Neutrophil (primary cell): ENCODE data around the gene AFF1.

ENCODE experiments used
- H3K27ac ChIP-seq: fragments of 200-600 bp; sonication (generic); 2 replicates; pipeline ENCODE4 v1.5.1; 2016; ENCODE audit warnings: mild to moderate bottlenecking, moderate library complexity
- H3K27me3 ChIP-seq: fragments of 200-600 bp; sonication (generic); 2 replicates; pipeline ENCODE4 v1.6.0; 2016; ENCODE audit warnings: mild to moderate bottlenecking
- H3K36me3 ChIP-seq: fragments of 200-600 bp; sonication (generic); 2 replicates; pipeline ENCODE4 v1.5.1; 2017
- H3K4me1 ChIP-seq, 2 experiments: fragments of 200-600 bp in 1 of 2; sonication (generic) in 1 of 2; 1 replicate in 1 of 2; 2 replicates in 1 of 2; pipeline versions ENCODE4 v1.5.1 to v1.6.1; 2013 to 2016; ENCODE audit warnings: low read depth in 1 of 2, low read length in 1 of 2, mild to moderate bottlenecking in 1 of 2, moderate library complexity in 1 of 2; ENCODE audit not compliant: control insufficient read depth in 1 of 2, insufficient read depth in 1 of 2
- H3K4me3 ChIP-seq, 2 experiments: fragments of 200-600 bp in 1 of 2; sonication (generic) in 1 of 2; 1 replicate in 1 of 2; 2 replicates in 1 of 2; pipeline ENCODE4 v1.5.1; 2013 to 2016; ENCODE audit warnings: low read depth in 1 of 2, low read length in 1 of 2, mild to moderate bottlenecking in 1 of 2, moderate library complexity in 1 of 2
- H3K9me3 ChIP-seq: fragments of 200-600 bp; sonication (generic); 2 replicates; pipeline ENCODE4 v1.5.1; 2016
- CTCF ChIP-seq: fragments of 200-600 bp; sonication (generic); IDR thresholded peaks from 2 replicates; pipeline ENCODE4 v1.5.1; 2016; ENCODE audit warnings: antibody characterized with exemption

Gene AFF1

GRCh38 chr4:87174672-87175071 lies 239.9 kb downstream of the AFF1 start:
- no peaks in the 10 kb centered on the region for H3K27me3 ChIP-seq
- H3K27ac ChIP-seq = no peak overlapping the region
- H3K36me3 ChIP-seq = peaks cover 33% of the 10 kb centered on the region
- H3K9me3 ChIP-seq = no peaks in the 10 kb centered on the region
- no peaks in the 10 kb centered on the region for H3K4me1 ChIP-seq
- TF ChIP-seq CTCF = no peak
- H3K4me3 ChIP-seq = no peak overlapping the region

DNA sequence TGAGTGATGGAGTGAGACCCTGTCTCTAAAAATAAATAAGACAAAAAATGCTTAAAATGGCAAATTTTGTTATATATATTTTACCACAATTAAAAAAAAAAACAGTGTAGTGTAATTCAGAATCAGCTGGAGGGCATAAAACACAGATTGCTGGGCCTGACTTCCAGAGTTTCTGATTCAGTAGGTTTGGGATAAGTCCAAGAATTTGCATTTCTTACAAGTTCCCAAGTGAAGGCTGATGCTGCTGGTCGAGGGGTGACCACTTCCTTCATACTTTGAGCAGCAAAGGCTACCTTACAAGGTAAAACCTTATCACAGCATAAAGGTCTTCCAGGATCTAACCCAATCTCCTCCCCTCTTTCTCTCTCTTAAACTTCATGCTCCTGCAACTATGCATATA lies 244.9 kb downstream of the AFF1 start:
- Histone ChIP-seq H3K4me3 (no peak overlapping the region), H3K27me3 (no peaks in the 10 kb centered on the region), H3K36me3 (peaks cover 21% of the 10 kb centered on the region), H3K9me3 (no peaks in the 10 kb centered on the region), H3K27ac (no peak overlapping the region), H3K4me1 (no peaks in the 10 kb centered on the region)
- TF ChIP-seq CTCF = no peak

DNA sequence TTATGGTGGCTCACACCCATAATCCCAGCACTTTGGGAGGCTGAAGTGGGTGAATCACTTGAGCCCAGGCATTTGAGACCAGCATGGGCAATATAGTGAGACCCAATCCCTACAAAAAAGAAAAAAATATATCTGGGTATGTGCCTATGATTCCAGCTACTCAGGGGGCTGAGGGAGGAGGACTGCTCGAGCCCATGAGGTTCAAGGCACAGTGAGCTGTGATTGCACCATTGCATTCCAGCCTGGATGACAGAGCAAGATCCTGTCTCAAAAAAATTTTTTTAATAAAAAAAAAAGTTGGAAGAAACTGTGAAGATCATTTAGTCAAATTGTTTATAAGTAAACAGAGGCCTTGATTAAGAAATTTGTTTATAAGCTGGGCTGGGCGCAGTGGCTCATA lies 246.0 kb downstream of the AFF1 start:
- H3K27ac ChIP-seq = no peak overlapping the region
- H3K9me3 ChIP-seq = no peaks in the 10 kb centered on the region
- no peaks in the 10 kb centered on the region for H3K4me1 ChIP-seq
- no peaks in the 10 kb centered on the region for H3K27me3 ChIP-seq
- no peak overlapping the region for H3K4me3 ChIP-seq
- TF ChIP-seq CTCF = no peak
- peaks cover 17% of the 10 kb centered on the region for H3K36me3 ChIP-seq

- Histone ChIP-seq H3K27me3 (no peaks in the 10 kb centered on the region), H3K27ac (no peak overlapping the region), H3K9me3 (no peaks in the 10 kb centered on the region), H3K4me1 (no peaks in the 10 kb centered on the region), H3K36me3 (no peaks in the 10 kb centered on the region), H3K4me3 (no peak overlapping the region)
- TF ChIP-seq CTCF = no peak
Observed at GRCh38 chr4:87185146-87185870, 250.5 kb downstream of the AFF1 start.

DNA sequence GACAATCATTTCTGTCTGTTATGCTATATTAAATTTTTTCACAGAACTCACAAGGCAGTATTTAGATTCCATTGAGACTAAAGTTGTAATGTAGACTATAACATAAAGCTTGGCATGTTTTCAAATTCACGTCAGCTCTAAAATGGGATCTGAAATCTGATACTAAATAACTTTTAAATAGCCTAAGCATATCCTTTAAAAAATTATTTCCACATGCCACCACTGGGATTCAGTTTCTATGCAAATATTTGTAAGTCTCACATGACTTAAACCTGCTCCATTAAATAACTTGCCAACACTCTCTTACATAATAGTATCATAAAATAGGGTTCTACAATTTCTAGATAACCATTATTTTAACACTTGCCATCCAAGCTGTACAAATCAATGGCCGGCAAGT lies 253.2 kb downstream of the AFF1 start:
- Histone ChIP-seq H3K4me1 (no peaks in the 10 kb centered on the region), H3K9me3 (no peaks in the 10 kb centered on the region), H3K36me3 (no peaks in the 10 kb centered on the region), H3K4me3 (no peak overlapping the region), H3K27me3 (no peaks in the 10 kb centered on the region), H3K27ac (no peak overlapping the region)
- TF ChIP-seq CTCF = no peak
